Endothelial cell of umbilical vein (primary cell): ENCODE results near the gene IFNL3. TPM values are rescaled to one million over a fixed set of nuclear protein-coding genes. Genes with fewer than 3 reads are reported as not detected.

Experiments
- BruUV-seq: library from RNA; stranded (reverse); fragments of 400-500 nt; replicated peaks from 2 replicates; lab custom pipeline; 2021; lab: Mats Ljungman, UMichigan
- CTCF ChIA-PET: fragments of 300-600, 350-600 bp; sonication (Branson Sonifier 250); formaldehyde crosslinking; loops from one replicate; lab custom pipeline; 2021; ENCODE audit warnings: antibody characterized with exemption, inconsistent platforms; lab: Charles Lee
- POLR2A ChIA-PET: fragments of 300-600, 350-600 bp; sonication (Branson Sonifier 250); formaldehyde crosslinking; loops from one replicate; lab custom pipeline; 2021; ENCODE audit warnings: antibody characterized with exemption, inconsistent platforms; lab: Charles Lee
- DNase-seq: peaks from one replicate; pipeline ENCODE4 v3.0.0-alpha.2; 2011; ENCODE audit warnings: low read depth, low spot score
- FAIRE-seq: peaks from 2 replicates; lab custom pipeline; 2011; peaks lifted over from hg19 to GRCh38; lab: Jason Lieb, UNC
- H2AFZ ChIP-seq: 2 replicates; pipeline ENCODE4 v1.6.0; 2012; ENCODE audit warnings: low read depth, low read length, control low read depth, inconsistent platforms
- H3K27ac ChIP-seq: 2 replicates; pipeline ENCODE4 v1.5.1; 2011; ENCODE audit warnings: low read depth, mild to moderate bottlenecking, control low read depth, low read length, moderate library complexity; ENCODE audit not compliant: insufficient read depth
- H3K27me3 ChIP-seq, 2 experiments: 2 replicates each; pipeline versions ENCODE4 v1.6.0 to v1.6.1; 2011; ENCODE audit warnings: low read length in 2 of 2, mixed read lengths in 1 of 2; ENCODE audit not compliant: control insufficient read depth in 2 of 2, insufficient read depth in 2 of 2
- H3K36me3 ChIP-seq, 2 experiments: 2 replicates in 1 of 2; 3 replicates in 1 of 2; pipeline ENCODE4 v1.5.1; 2011; ENCODE audit warnings: low read length in 2 of 2, mild to moderate bottlenecking in 1 of 2, moderate library complexity in 1 of 2; ENCODE audit not compliant: control insufficient read depth in 2 of 2, insufficient read depth in 2 of 2; ENCODE audit errors: extremely low read depth in 1 of 2
- H3K4me1 ChIP-seq: 3 replicates; pipeline ENCODE4 v1.5.1; 2011; ENCODE audit warnings: mild to moderate bottlenecking, low read length; ENCODE audit not compliant: control insufficient read depth, insufficient read depth; ENCODE audit errors: extremely low read depth
- H3K4me2 ChIP-seq: 2 replicates; pipeline ENCODE4 v1.6.1; 2011; ENCODE audit warnings: low read length, control low read depth, mixed read lengths; ENCODE audit not compliant: insufficient read depth
- H3K4me3 ChIP-seq, 3 experiments: fragments of 200-600 bp in 1 of 3; sonication (generic), shearing (Covaris generic) in 1 of 3; replicated peaks in 1 of 3; 2 replicates each; pipeline ENCODE4 v1.5.1; 2011 to 2016; ENCODE audit warnings: control low read depth in 3 of 3, low read length in 3 of 3, mild to moderate bottlenecking in 2 of 3, inconsistent platforms in 1 of 3, low read depth in 1 of 3, moderate library complexity in 1 of 3; ENCODE audit not compliant: insufficient read depth in 1 of 3
- H3K79me2 ChIP-seq: 2 replicates; pipeline ENCODE4 v1.6.0; 2012; ENCODE audit warnings: low read length, inconsistent platforms; ENCODE audit not compliant: control insufficient read depth, insufficient read depth
- H3K9ac ChIP-seq: replicated peaks from 2 replicates; pipeline ENCODE3; 2011; ENCODE audit warnings: low read length, control low read depth; ENCODE audit not compliant: insufficient read depth; ENCODE audit errors: extremely low read depth
- H3K9me1 ChIP-seq: replicated peaks from 3 replicates; pipeline ENCODE4 v1.6.0; 2011; ENCODE audit warnings: mild to moderate bottlenecking, low read length; ENCODE audit not compliant: control insufficient read depth, insufficient read depth; ENCODE audit errors: extremely low read depth
- H3K9me3 ChIP-seq: replicated peaks from 2 replicates; pipeline ENCODE4 v1.5.1; 2012; ENCODE audit warnings: low read length, inconsistent platforms; ENCODE audit not compliant: control insufficient read depth, insufficient read depth
- H4K20me1 ChIP-seq: replicated peaks from 2 replicates; pipeline ENCODE3; 2011; ENCODE audit warnings: mild to moderate bottlenecking, low read length; ENCODE audit not compliant: control insufficient read depth, insufficient read depth; ENCODE audit errors: extremely low read depth
- EZH2 ChIP-seq: IDR thresholded peaks from 2 replicates; pipeline ENCODE4 v1.6.1; 2012; ENCODE audit warnings: borderline replicate concordance, low read depth, mild to moderate bottlenecking, moderate library complexity, low read length, inconsistent platforms; ENCODE audit not compliant: severe bottlenecking
- FOS ChIP-seq: IDR thresholded peaks from 2 replicates; pipeline ENCODE4 v1.6.1; 2011; ENCODE audit warnings: mild to moderate bottlenecking, low read length, moderate library complexity, borderline replicate concordance; ENCODE audit not compliant: insufficient read depth
- GATA2 ChIP-seq: IDR thresholded peaks from 2 replicates; pipeline ENCODE4 v1.7.0; 2011; ENCODE audit warnings: low read depth, mild to moderate bottlenecking, moderate library complexity, mixed read lengths, low read length; ENCODE audit not compliant: insufficient read length, insufficient read depth
- JUN ChIP-seq: IDR thresholded peaks from 2 replicates; pipeline ENCODE4 v1.6.1; 2011; ENCODE audit warnings: borderline replicate concordance, low read depth; ENCODE audit not compliant: insufficient read length, insufficient read depth
- MYC ChIP-seq: IDR thresholded peaks from one replicate; pipeline ENCODE4 v1.6.1; 2011; ENCODE audit warnings: mild to moderate bottlenecking, low read depth, low read length
- POLR2A ChIP-seq: IDR thresholded peaks from 2 replicates; pipeline ENCODE4 v1.6.1; 2012; ENCODE audit warnings: low read depth, mild to moderate bottlenecking, control low read depth, low read length
- POLR2AphosphoS5 ChIP-seq: IDR thresholded peaks from 2 replicates; pipeline ENCODE4 v1.6.1; 2012; ENCODE audit warnings: low read depth, mild to moderate bottlenecking, control low read depth, low read length, moderate library complexity; ENCODE audit not compliant: insufficient read depth
- dilution Hi-C: fragments of 300-500 bp; cut with MboI; formaldehyde crosslinking; loops from one replicate; pipeline ENCODE4 v1.15.0; 2019; ENCODE audit warnings: low sequenced_read_pairs; ENCODE audit not compliant: extremely low pct_ligation_motif_present
- intact Hi-C: fragments of 100-400 bp; cut with micrococcal nuclease; formaldehyde crosslinking; loops from one replicate; pipeline ENCODE4 v1.10.0; 2022
- polyA plus RNA-seq, 4 experiments: library from polyadenylated mRNA; depleted of rRNA in 3 of 4; stranded (reverse) in 3 of 4; unstranded in 1 of 4; fragments of >200 nt; gene quantifications; 2 replicates each; pipeline versions ENCODE4 v1.2.1 to v1.2.3, GENCODE V29; 2011 to 2012; ENCODE audit warnings: missing spikeins in 1 of 4
- total RNA-seq: library from RNA; stranded (reverse); gene quantifications from 2 replicates; pipeline ENCODE4 v1.2.3, GENCODE V29; 2021
- TF ChIP-seq, protein P1 (sequence below): IDR thresholded peaks from 2 replicates; pipeline ENCODE4 v1.6.1; 2011; ENCODE audit not compliant: insufficient read depth, insufficient read length
- TF ChIP-seq, protein P2 (sequence below), 2 donors: IDR thresholded peaks; 1 replicate in 1 of 2; 2 replicates in 1 of 2; pipeline ENCODE4 v1.5.1; 2011; ENCODE audit warnings: low read length in 2 of 2, mild to moderate bottlenecking in 2 of 2, moderate library complexity in 2 of 2, control low read depth in 1 of 2, inconsistent platforms in 1 of 2, low read depth in 1 of 2; ENCODE audit not compliant: insufficient read depth in 1 of 2; ENCODE audit errors: extremely low read depth in 1 of 2

Gene IFNL3
- total and polyA plus RNA-seq, 2 donors (not counting 3 experiments of a cell fraction or from before 2014, with no cell fraction given): not detected

DNA sequence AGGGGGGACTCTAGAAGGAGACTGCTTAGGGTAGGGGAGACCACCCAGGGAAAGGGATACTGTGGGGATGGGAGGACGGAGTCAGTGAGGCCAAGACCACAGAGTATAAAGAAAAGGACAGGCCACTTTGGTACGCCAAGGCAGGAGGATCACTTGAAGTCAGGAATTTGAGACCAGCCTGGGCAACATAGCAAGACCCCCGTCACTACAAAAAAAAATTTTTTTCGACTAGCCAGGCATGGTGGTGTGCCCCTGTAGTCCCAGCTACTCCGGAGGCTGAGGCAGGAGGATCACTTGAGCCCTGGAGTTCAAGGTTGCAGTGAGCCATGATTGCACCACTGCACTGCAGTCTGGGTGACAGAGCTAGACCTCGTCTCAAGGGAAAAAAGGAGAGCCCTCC is 6.6 kb downstream of the IFNL3 start:
- Histone ChIP-seq H3K4me1 (no peaks in the 10 kb centered on the region), H3K27ac (no peak overlapping the region), H3K4me2 (no peak overlapping the region), H3K9me3 (no peaks in the 10 kb centered on the region), H3K9ac (no peak overlapping the region), H2AFZ (no peak overlapping the region), H3K79me2 (no peaks in the 10 kb centered on the region), H3K27me3 (no peaks in the 10 kb centered on the region), H4K20me1 (no peaks in the 10 kb centered on the region), H3K9me1 (no peaks in the 10 kb centered on the region), H3K4me3 (no peak overlapping the region), H3K36me3 (no peaks in the 10 kb centered on the region)
- intact Hi-C loops (no loop called here), dilution Hi-C loops (no loop called here)
- TF ChIP-seq GATA2 (no peak), JUN (no peak), POLR2AphosphoS5 (no peak), EZH2 (no peak), FOS (no peak), POLR2A (no peak), MYC (no peak)
- TF ChIP-seq, protein P1, sequence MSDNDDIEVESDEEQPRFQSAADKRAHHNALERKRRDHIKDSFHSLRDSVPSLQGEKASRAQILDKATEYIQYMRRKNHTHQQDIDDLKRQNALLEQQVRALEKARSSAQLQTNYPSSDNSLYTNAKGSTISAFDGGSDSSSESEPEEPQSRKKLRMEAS: no peak
- TF ChIP-seq, protein P2, sequence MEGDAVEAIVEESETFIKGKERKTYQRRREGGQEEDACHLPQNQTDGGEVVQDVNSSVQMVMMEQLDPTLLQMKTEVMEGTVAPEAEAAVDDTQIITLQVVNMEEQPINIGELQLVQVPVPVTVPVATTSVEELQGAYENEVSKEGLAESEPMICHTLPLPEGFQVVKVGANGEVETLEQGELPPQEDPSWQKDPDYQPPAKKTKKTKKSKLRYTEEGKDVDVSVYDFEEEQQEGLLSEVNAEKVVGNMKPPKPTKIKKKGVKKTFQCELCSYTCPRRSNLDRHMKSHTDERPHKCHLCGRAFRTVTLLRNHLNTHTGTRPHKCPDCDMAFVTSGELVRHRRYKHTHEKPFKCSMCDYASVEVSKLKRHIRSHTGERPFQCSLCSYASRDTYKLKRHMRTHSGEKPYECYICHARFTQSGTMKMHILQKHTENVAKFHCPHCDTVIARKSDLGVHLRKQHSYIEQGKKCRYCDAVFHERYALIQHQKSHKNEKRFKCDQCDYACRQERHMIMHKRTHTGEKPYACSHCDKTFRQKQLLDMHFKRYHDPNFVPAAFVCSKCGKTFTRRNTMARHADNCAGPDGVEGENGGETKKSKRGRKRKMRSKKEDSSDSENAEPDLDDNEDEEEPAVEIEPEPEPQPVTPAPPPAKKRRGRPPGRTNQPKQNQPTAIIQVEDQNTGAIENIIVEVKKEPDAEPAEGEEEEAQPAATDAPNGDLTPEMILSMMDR (IDR thresholded peaks at IDR 0.05; ENCODE audit: extremely low read depth in 1 of 2, insufficient read depth in 1 of 2, low read depth in 1 of 2, low read length in 2 of 2): no peak
- DNase-seq: no peak
- POLR2A ChIA-PET: interaction anchor here (0.6 kb wide), 1 partner anchor 22 kb away, joined by 3 read pairs; no protein-coding TSS in a partner anchor
- CTCF ChIA-PET: interaction anchor here (0.8 kb wide), 1 partner anchor 116 kb away, joined by 3 read pairs; no protein-coding TSS in a partner anchor
- no TSS peak for BruUV-seq
- FAIRE-seq: no peak
